Fibroblast of skin of left quadriceps (primary cell): ENCODE measurements around the gene SH3RF2.
"Not testable (repeated sequence)": the region's sequence is repeated elsewhere in the genome, so short reads cannot be mapped to it uniquely, and the experiment has no call there.

Experiments
- DNase-seq, 2 experiments: peaks; one replicate each; pipeline ENCODE4 v3.0.0-alpha.2; 2013; ENCODE audit warnings: low read depth in 2 of 2

The SH3RF2 gene, protein sequence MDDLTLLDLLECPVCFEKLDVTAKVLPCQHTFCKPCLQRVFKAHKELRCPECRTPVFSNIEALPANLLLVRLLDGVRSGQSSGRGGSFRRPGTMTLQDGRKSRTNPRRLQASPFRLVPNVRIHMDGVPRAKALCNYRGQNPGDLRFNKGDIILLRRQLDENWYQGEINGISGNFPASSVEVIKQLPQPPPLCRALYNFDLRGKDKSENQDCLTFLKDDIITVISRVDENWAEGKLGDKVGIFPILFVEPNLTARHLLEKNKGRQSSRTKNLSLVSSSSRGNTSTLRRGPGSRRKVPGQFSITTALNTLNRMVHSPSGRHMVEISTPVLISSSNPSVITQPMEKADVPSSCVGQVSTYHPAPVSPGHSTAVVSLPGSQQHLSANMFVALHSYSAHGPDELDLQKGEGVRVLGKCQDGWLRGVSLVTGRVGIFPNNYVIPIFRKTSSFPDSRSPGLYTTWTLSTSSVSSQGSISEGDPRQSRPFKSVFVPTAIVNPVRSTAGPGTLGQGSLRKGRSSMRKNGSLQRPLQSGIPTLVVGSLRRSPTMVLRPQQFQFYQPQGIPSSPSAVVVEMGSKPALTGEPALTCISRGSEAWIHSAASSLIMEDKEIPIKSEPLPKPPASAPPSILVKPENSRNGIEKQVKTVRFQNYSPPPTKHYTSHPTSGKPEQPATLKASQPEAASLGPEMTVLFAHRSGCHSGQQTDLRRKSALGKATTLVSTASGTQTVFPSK

DNA sequence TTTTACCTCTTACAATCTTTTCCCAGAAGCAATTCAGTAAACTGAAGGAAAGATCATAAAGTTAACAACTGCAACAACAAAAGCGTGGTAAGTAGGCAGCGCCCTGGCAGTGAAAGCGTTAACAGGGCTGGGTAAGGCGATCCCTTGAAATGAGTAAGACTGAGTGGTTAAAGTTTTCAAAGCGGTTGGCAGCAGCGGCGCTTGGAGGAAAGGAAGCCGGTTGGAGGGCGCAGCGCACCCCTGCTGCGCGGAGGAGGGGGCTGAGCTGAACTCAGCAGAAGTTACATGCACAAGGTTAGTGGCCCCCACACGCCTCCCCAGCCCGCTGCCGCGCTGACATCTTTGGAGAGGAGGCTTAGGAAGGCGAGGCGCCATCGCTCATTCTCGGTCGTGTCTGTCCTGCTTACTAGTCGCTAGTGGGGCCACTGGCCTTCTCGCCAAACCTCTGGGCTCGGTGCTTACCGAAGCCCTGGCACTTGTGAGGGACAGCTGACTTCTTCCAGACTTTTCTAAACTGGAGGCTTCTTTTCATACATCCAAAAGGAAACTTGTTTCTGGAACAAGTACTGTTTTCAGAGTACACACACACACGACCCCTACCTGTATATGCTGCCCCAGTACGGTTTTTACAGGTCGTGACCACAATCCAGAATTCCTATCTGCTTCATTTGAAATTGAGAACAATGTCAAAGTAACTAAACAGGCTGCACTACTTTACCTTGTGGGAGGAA, at the start of gene SH3RF2:
TSS of gene SH3RF2 (plus strand) at position 178 of the 731 bp plus-strand sequence. CDS start 1,351 bp downstream, outside the sequence.
- peak; percentile 52 to 60 for DNase-seq

DNA sequence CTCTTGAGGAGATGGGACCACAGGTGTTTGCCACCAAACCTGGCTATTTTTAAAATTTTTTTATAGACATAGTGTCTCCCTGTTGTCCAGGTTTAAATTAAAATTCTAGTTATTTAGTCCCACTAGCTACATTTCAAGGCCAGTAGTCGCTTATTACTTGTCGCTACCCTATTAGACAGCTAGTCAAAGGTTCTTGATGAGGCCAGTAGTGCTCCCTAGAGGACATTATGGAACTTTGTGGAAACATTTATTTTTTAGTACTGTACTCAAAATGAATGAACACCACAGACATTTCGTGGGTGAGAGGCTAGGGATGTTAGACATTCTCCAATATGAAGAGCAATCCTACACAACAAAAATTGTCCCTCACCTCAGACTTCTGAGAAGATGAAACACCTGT, 49.2 kb upstream of the SH3RF2 start:
- DNase-seq, result no peak

DNA sequence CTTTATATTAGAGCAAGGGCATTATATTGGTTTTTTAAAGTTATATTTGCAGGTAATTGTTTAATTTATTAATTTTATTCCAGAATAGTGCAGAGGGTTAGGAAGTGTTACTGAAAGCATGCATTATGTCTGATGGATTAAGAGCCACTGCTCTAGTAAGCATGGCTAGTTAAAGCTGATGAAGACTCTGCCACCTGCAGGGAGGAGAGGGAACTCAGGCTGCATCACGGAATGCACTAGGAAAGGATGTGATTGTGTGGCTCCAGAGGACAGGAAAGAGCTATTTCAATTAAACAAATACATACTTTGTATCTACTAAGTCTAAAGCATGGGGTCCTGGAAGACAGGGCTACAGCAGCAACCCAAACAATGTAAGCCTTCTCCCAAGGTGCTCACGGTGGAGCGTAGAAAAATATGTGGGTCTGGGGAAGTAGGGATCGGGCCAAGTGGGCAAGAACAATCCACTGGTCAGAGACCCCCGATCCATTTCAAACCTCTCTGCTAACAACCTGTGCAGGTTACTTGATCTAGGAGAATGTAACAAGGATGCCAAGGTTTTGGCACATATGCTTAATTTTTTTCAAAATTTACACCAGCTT, 48.3 kb upstream of the SH3RF2 start:
- peak; percentile 20 to 30 for DNase-seq

DNA sequence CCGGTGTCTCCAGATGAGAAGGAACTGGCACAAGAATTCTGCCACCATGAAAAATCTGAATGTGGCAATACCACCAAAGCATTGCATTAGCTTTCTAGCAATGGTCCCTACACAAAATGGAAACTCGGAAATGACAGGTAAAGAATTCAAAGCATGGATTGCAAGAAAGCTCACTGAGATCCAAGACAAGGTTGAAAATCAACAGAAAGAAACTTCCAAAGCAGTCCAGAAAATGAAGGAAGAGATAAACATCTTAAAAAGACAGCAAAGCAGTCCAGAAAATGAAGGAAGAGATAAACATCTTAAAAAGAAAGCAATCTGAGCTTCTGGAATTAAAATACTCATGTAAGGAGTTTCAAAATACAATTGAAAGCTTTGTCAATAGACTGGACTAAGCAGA, 46.8 kb upstream of the SH3RF2 start:
- DNase-seq, result no peak

DNA sequence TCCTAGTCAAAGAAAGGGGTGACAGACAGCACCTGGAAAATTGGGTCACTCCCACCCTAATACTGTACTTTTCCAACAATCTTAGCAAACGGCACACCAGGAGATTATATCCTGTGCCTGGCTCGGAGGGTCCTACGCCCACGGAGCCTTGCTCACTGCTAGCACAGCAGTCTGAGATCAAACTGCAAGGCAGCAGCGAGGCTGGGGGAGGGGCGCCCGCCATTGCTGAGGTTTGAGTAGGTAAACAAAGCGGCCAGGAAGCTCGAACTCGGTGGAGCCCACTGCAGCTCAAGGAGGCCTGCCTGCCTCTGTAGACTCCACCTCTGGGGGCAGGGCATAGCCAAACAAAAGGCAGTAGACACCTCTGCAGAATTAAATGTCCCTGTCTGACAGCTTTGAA, 45.0 kb upstream of the SH3RF2 start:
- not testable (repeated sequence) for DNase-seq

DNA sequence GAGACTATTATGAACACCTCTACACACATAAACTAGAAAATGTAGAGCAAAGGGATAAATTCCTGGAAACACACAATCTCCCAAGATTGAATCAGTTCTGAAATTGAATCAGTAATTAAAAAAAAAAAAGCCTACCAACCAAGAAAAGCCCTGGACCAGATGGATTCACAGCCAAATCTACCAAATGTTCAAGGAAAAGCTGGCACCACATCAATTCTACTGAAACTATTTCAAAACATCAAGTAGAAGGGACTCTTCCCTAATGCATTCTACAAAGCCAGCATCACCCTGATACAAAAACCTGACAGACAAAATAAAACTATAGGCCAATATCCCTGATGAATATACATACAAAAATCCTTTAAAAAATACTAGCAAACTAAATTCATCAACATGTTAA, 38.2 kb upstream of the SH3RF2 start:
- DNase-seq, result no peak

DNA sequence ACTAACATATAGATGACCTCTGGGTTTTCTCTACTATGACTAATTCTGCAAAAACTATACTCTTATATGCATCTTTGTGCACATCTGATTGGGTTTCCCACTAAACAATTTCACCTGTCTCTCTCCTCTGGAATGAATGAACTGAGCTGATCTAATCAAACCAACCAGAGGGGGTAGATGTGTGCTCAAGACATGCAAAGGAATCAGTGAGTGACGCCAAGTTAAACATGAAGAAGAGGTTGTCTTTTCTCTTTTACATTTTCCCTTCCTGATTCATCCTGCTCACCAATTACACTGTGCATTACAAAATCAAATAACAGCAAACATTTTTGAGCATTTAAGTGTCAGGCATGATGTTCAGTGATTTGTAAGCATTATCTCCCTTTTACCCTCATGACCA, 34.0 kb upstream of the SH3RF2 start:
- no peak for DNase-seq

DNA sequence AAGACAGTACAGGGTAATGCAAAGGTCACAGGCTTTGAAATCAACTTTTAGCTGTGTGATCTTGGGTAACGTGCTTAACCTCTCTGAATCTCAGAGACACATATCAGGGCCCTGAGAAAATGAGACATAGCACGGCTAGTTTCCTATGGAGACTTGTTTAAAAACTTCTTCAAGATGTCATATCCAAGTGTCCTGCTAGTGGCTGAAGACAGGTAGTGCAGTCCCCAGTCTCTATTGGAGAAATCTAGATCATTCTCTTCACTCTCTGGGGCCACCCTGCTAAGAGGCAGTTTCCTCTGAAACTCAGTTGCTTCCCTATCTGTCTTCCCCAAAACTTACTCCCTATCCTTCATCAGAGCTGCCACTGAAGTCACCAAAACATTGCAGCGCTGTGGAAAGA, 33.3 kb upstream of the SH3RF2 start:
- DNase-seq, result no peak

DNA sequence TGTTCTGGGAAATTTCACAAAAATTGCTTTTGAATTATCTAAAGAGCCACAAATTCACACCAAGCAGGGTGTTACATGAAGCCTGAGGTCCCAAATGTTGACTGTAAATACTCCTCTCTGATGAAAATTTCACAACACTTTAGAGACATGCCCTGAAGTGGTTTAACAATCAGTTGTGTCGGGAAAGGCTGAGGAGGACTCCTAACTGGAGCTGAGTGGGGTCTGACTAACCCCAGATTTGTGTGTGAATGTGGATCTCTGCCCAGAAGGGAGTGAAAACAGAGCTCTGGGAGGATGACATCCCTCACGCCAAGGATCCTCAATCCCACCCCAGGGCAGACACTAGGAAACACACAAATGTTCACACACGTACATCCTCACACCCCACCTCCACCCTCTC, 32.5 kb upstream of the SH3RF2 start:
- DNase-seq, result peak in 1 of 2 experiments; percentile 17

DNA sequence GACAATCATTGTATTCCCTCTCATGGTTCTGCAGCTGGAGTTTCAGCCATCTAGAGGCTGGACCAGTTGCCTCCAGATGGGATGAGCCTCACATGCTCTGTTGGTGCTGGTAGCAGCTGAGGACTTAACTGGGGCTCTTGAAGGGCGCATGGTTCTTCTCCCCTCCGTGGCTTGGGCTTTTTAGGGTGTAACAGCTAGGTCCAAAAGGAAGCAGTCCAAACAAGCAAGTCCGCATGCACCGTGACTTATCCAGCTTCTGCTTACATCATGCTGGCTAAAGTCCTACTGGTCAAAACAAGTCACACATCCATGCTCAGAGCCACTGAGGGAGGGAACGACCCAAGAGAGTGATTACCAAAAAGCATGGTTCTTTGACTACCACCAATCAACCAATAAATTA, 31.6 kb upstream of the SH3RF2 start:
- no peak for DNase-seq

DNA sequence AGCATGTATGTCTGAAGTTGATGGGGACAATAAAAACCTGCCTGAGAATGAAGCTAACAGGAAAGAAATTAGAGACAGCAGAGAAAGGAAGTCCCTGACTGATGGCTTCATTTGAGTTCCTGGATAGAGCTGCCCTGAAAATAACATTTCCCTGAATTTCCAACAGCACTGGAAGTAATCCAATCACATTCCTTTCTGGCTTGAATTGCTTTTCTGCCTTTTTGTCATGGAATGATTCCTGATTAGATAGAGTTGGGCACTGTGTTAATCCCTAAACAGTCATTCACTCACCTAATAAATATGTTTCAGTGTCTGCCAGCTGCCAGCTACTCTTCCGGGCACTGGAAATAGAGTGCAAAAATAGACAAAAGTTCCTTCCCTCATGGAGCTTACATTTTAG, 30.0 kb upstream of the SH3RF2 start:
- DNase-seq, result no peak

DNA sequence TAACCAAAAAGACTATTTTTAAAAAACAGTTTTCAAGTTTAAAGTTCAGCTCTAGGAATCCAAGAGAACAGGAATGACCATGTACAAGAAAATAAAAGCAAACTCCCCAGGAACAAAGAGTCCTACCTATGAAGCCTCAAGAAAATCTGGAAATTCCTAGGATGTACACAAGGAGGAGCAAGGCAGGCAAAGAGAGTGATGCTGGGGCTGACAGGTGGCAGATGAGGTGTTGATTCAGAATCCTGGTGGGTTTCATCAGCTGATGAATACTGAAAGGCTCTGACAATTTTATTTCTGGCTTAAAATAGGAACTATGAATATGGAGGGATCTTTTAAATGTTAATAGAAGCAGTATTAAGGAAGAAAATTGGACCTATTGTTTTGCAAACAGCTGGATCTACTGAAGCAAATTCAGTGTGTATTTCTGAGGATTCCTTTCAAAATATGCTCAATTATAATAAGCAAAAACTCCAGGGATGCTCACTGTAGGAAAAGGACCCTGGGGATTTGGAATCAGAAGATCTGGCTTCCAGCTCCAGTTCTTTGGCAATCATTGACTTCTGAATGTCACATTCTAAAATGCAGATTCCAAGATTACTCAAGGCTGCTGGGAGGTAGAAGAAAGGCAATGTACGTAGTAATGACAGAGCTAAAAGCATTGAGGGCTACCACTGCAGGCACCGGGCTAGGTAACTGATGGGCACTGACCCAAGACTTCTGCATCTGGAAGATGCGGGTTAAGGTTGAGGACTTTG, 28.0 kb upstream of the SH3RF2 start:
- DNase-seq, result no peak

DNA sequence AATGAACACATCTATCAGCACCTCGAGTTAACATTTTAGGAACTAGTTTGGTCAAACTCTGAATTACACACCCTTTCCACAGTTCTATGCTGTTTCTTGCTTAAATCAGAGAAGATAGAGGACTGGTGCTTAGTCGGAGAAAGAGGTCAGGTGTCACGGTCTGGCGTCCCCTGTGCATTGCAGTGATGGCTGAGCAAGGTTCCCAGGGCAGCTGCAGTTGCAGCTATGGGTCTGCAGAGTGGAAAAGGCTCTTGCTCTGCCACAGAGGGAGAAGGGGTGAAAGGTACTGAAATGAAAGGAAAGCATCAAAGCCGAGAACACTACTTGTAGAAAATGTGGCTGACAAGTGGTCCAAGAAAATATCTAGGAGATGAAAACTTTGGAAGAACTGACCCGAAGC, 25.2 kb upstream of the SH3RF2 start:
- no peak for DNase-seq

DNA sequence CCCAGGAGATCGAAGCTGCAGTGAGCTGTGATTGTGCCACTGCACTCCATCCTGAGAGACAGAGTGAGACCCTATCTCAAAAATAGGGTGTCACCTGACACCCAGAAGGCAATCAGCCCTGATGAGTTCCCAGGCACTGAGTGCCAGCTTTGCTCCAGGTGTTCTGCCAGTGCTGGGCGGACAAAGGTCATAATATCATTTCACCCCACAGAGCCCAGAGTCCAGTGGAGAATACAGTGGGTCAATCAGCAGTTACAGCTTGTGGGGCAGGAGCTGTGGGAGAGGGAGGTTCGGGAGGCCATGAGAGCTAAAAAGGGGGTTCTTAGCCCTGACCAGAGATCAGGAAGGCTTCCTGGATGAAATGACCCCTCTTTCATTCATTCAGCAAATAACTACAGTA, 24.4 kb upstream of the SH3RF2 start:
- no peak for DNase-seq

DNA sequence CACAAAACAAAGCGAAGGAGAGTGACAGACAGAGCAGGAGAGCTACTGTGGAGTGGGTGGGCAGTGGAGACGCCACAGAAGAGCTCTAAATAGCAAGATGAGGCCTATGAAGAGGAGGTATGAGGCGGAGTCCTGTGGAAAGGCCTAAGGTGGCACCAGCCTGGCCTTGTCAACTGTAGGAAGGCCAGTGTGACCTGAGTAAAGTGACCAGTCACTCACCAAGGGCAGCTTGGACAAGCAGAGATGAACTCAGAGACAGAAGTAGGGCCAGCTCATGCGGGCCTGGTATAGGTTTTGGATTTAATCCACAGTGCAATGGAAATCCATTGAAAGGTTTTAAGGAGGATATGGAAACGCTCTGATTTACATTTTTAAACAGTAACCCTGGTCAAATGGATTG, 23.8 kb upstream of the SH3RF2 start:
- DNase-seq, result no peak

DNA sequence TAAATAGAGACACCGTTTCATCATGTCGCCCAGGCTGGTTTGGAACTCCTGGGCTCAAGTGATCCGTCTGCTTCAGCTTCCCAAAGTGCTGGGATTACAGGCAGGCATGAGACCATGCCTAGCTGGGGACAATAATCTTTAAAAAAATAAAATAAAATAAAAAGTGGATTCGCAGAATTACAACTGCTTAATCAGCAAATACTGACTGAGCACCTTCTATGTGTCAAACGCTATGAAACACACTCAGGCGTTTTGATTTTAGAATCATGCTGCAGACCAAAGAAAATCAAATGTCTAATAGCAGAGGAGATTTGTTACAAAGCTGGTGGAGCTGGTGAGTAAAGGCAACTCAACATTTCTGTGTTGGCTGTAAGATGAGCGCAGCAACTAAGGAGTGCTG, 22.7 kb upstream of the SH3RF2 start:
- DNase-seq, result no peak

DNA sequence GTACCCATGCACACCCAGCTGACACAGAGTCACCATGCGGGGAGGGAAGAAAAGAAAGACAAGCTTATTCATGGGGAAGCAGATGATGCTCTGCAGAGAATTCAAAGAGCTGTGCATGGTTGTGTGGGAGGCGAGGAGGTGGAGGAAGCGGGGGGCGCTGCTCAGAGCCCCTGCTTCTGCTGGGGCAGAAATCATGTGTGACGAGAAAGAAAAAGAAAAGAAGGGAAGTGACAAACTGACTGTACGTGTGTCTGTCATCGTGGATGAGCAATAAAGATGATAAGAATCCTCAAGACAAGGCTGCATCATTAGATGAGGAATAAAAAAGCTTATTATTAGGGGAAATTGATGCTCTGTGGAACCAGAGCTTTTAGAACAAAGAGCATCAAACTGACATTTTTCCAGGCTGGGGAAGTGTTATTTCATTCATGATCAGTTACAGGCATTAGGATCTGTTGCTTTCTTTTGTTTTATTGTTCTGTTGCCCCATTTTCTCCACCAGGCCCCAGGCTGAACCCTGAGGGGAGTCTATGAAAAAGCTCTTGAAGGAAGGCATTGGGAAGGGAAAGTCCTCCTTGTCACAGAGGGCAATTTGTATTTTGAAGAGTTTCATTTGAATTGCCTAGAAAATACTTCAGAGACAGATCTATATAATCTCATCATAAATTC, 20.3 kb upstream of the SH3RF2 start:
- no peak for DNase-seq

DNA sequence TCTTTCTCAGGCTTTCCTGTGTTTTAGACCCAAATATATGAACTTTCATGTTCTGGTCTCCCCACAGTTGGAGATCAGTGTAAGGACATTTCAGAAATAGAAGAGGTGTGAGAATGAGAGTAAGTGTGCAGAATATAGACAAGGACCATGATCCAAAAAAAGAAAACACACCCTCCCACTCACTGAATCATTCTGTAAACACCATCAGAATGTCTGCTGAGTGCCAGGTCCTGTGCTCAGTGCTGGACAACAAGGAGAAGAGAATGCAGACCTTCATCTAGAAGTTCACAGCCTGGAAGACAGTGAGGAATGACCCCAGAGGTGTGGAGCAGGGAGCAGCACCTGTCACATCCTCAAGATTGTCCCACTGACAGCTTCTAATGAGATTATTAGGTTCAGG, 19.1 kb upstream of the SH3RF2 start:
- DNase-seq, result no peak

DNA sequence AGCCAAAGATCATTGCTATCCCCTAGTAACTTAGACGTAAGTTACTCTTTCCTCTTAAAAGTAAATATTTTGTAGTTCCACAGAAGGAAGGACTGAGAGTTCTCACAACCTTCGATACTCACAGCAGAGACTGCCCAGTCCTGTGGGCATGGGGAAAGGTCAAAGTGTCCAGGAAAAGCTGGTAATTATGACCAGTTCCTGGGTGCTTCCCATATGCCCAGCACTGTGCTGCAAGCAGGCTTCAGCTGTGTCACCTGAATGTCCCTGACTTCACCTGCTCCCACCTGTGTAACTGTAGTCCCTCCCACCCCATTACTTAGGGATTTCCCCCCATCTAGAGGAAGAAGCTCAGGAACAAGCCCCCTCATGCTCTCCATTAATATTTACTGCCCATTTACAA, 18.0 kb upstream of the SH3RF2 start:
- DNase-seq, result no peak

DNA sequence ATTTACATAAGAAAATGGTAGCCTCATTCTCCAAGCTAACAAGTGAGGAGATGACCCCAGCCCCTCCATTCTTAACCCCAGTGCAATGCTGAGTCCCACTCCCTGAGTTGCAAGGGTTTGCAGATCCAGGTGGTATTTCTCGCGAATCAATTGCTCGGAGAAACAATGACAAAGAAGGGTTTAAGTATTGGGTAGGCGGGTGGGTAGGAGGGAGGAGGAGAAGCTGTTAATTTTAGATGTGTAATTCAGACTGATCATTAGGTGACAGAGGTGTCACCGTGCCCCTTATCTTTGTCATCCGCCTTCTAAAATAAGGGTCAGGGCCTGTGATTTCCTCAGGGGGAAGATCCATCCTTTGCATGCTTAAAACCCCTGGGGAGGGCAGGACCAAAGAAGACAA, 17.0 kb upstream of the SH3RF2 start:
- DNase-seq, result no peak
